HG02798 (cell line): ENCODE measurements around the gene EFCAB6.

Source experiments
- ATAC-seq: cut with Tn5 transposase; IDR thresholded peaks from one replicate; pipeline ENCODE4 v1.9.1; 2021; ENCODE audit warnings: mild to moderate bottlenecking; ENCODE audit not compliant: unreplicated experiment, poor library complexity

EFCAB6 gene

GRCh38 chr22:43535336-43535735 lies 276.8 kb downstream of the EFCAB6 start:
- no peak for ATAC-seq

- no peak for ATAC-seq
These were observed 277.2 kb downstream of the EFCAB6 start for GRCh38 chr22:43534916-43535315.

- no peak for ATAC-seq
These were observed 278.3 kb downstream of the EFCAB6 start for GRCh38 chr22:43533656-43534428.

- no peak for ATAC-seq
These were observed 279.0 kb downstream of the EFCAB6 start for GRCh38 chr22:43533156-43533530.

- no peak for ATAC-seq
These were observed 279.6 kb downstream of the EFCAB6 start for GRCh38 chr22:43532301-43533155.

GRCh38 chr22:43531651-43532050 lies 280.5 kb downstream of the EFCAB6 start:
- ATAC-seq, result no peak

GRCh38 chr22:43530349-43531201 lies 281.5 kb downstream of the EFCAB6 start:
- no peak for ATAC-seq

- no peak for ATAC-seq
These were observed 282.2 kb downstream of the EFCAB6 start for GRCh38 chr22:43529934-43530333.

GRCh38 chr22:43529461-43529860 lies 282.6 kb downstream of the EFCAB6 start:
- ATAC-seq, result no peak

GRCh38 chr22:43528601-43529360 lies 283.3 kb downstream of the EFCAB6 start:
- ATAC-seq, result no peak

- no peak for ATAC-seq
These were observed 285.2 kb downstream of the EFCAB6 start for GRCh38 chr22:43526946-43527345.

GRCh38 chr22:43526117-43526655 lies 285.9 kb downstream of the EFCAB6 start:
- no peak for ATAC-seq

GRCh38 chr22:43521716-43522115 lies 290.4 kb downstream of the EFCAB6 start:
- ATAC-seq, result no peak

- no peak for ATAC-seq
These were observed 291.5 kb downstream of the EFCAB6 start for GRCh38 chr22:43520632-43521039.

GRCh38 chr22:43516996-43517635 lies 295.0 kb downstream of the EFCAB6 start:
- ATAC-seq, result no peak

GRCh38 chr22:43516386-43516785 lies 295.7 kb downstream of the EFCAB6 start:
- no peak for ATAC-seq

GRCh38 chr22:43515902-43516301 lies 296.2 kb downstream of the EFCAB6 start:
- no peak for ATAC-seq

- ATAC-seq, result no peak
These were observed 296.7 kb downstream of the EFCAB6 start for GRCh38 chr22:43515411-43515810.

- no peak for ATAC-seq
These were observed 297.5 kb downstream of the EFCAB6 start for GRCh38 chr22:43514476-43515157.
